A549 (cell line): ENCODE data around the gene ATP2B3. TPM values are rescaled to one million over a fixed set of nuclear protein-coding genes. Genes with fewer than 3 reads are reported as not detected.

ENCODE experiments used
- ATAC-seq, 2 experiments: fragments of 200-7000 bp in 1 of 2; fragments of >200 bp in 1 of 2; cut with Nextera tagmentation in 1 of 2; cut with Tn5 transposase in 1 of 2; 3 replicates each; pipeline versions ENCODE4 v1.8.0 to v1.9.1; 2018 to 2020; ENCODE audit warnings: mild to moderate bottlenecking in 1 of 2, moderate library complexity in 1 of 2
- CTCF ChIA-PET: fragments of 300-600 bp; sonication (Branson Sonifier 250); formaldehyde crosslinking; extraction: SDS; loops from one replicate; lab custom pipeline; 2021; ENCODE audit warnings: antibody characterized with exemption, inconsistent platforms; lab: Yijun Ruan, JAX
- POLR2A ChIA-PET: fragments of 350-600 bp; formaldehyde crosslinking; extraction: SDS; loops from one replicate; lab custom pipeline; 2021; ENCODE audit warnings: antibody characterized with exemption, inconsistent platforms; lab: Yijun Ruan, JAX
- DNase-seq, 2 experiments: peaks; one replicate each; pipeline versions ENCODE4 v3.0.0 to v3.0.0-alpha.2; 2011 to 2016; ENCODE audit warnings: low read depth in 1 of 2, low spot score in 1 of 2
- FAIRE-seq: peaks from 2 replicates; lab custom pipeline; 2011; peaks lifted over from hg19 to GRCh38; lab: Jason Lieb, UNC
- H3K27ac ChIP-seq, 2 experiments: fragments of >200 bp; sonication (Bioruptor Twin); formaldehyde crosslinking; 3 replicates each; pipeline ENCODE4 v1.5.1; 2016 to 2017
- H3K4me1 ChIP-seq: fragments of >200 bp; sonication (Bioruptor Twin); formaldehyde crosslinking; 3 replicates; pipeline ENCODE4 v1.6.1; 2016
- H3K4me2 ChIP-seq: fragments of >200 bp; sonication (Bioruptor Twin); formaldehyde crosslinking; 3 replicates; pipeline ENCODE4 v1.6.1; 2016
- H3K4me3 ChIP-seq: fragments of >200 bp; sonication (Bioruptor Twin); formaldehyde crosslinking; 3 replicates; pipeline ENCODE4 v1.5.1; 2016
- H3K9me3 ChIP-seq: fragments of >200 bp; sonication (Bioruptor Twin); formaldehyde crosslinking; 3 replicates; pipeline ENCODE4 v1.6.1; 2016
- BHLHE40 ChIP-seq: IDR thresholded peaks from 2 replicates; pipeline ENCODE4 v1.6.1; 2012; ENCODE audit warnings: low read depth, low read length, inconsistent platforms
- CBX2 ChIP-seq: fragments of 200-600 bp; sonication (generic); IDR thresholded peaks from 2 replicates; pipeline ENCODE4 v1.6.1; 2016; ENCODE audit warnings: low read depth, mild to moderate bottlenecking, borderline replicate concordance
- CEBPB ChIP-seq, 2 experiments: fragments of >200 bp in 1 of 2; sonication (Bioruptor Twin) in 1 of 2; formaldehyde crosslinking in 1 of 2; IDR thresholded peaks; 2 replicates each; pipeline ENCODE4 v1.6.1; 2012 to 2016
- CHD2 ChIP-seq: fragments of 150-350 bp; IDR thresholded peaks from 2 replicates; pipeline ENCODE4 v1.6.1; 2014; ENCODE audit warnings: low read length; ENCODE audit not compliant: partially characterized antibody
- EP300 ChIP-seq, 2 experiments: fragments of >200 bp; sonication (Bioruptor Twin); formaldehyde crosslinking; IDR thresholded peaks; 2 replicates in 1 of 2; 3 replicates in 1 of 2; pipeline ENCODE4 v1.6.1; 2016 to 2017
- ESRRA ChIP-seq: fragments of 150-350 bp; IDR thresholded peaks from 2 replicates; pipeline ENCODE4 v1.6.1; 2014; ENCODE audit warnings: mild to moderate bottlenecking, low read length, borderline replicate concordance
- FOSL2 ChIP-seq, 2 experiments: fragments of 450-650 bp in 1 of 2; fragments of >200 bp in 1 of 2; sonication (Bioruptor Twin) in 1 of 2; formaldehyde crosslinking; IDR thresholded peaks; 2 replicates each; pipeline versions ENCODE4 v1.5.0 to v1.6.1; 2016 to 2020; ENCODE audit warnings: mild to moderate bottlenecking in 1 of 2, moderate library complexity in 1 of 2
- HDAC2 ChIP-seq: fragments of 200-600 bp; sonication (generic); IDR thresholded peaks from 2 replicates; pipeline ENCODE4 v1.6.1; 2016
- HOXB5 ChIP-seq: fragments of 250-450 bp; sonication (Bioruptor Pico); IDR thresholded peaks from 2 replicates; pipeline ENCODE4 v1.5.0; 2020; ENCODE audit warnings: mild to moderate bottlenecking, moderate library complexity
- JUN ChIP-seq, 2 experiments: fragments of >200 bp; sonication (Bioruptor Twin); formaldehyde crosslinking; IDR thresholded peaks; 2 replicates in 1 of 2; 3 replicates in 1 of 2; pipeline ENCODE4 v1.6.1; 2016 to 2017
- MAZ ChIP-seq: fragments of 150-350 bp; IDR thresholded peaks from 2 replicates; pipeline ENCODE4 v1.6.1; 2014; ENCODE audit warnings: antibody characterized with exemption, low read depth, low read length, borderline replicate concordance
- PHF8 ChIP-seq: fragments of 200-600 bp; sonication (generic); IDR thresholded peaks from 2 replicates; pipeline ENCODE4 v1.6.1; 2016; ENCODE audit warnings: low read depth, mild to moderate bottlenecking, antibody characterized with exemption, moderate library complexity, borderline replicate concordance
- POLR2A ChIP-seq: IDR thresholded peaks from 2 replicates; pipeline ENCODE4 v1.6.1; 2012; ENCODE audit warnings: mild to moderate bottlenecking, low read length
- POLR2AphosphoS2 ChIP-seq: conservative IDR thresholded peaks from 2 replicates; pipeline ENCODE4 v1.6.1; 2012; ENCODE audit warnings: low read length, improper control_type of control experiment, inconsistent platforms
- RARB ChIP-seq: fragments of 250-450 bp; sonication (Bioruptor Pico); IDR thresholded peaks from 2 replicates; pipeline ENCODE4 v1.8.0; 2021; ENCODE audit warnings: mild to moderate bottlenecking, moderate library complexity
- RCOR1 ChIP-seq: fragments of 150-350 bp; IDR thresholded peaks from 2 replicates; pipeline ENCODE4 v1.6.1; 2014; ENCODE audit warnings: antibody characterized with exemption, low read length, low read depth
- RNF2 ChIP-seq: fragments of 200-600 bp; sonication (generic); IDR thresholded peaks from 2 replicates; pipeline ENCODE4 v1.6.1; 2016; ENCODE audit warnings: low read depth, mild to moderate bottlenecking, antibody characterized with exemption, moderate library complexity, borderline replicate concordance
- SREBF2 ChIP-seq: fragments of 450-650 bp; IDR thresholded peaks from 2 replicates; pipeline ENCODE4 v1.6.1; 2014; ENCODE audit warnings: mild to moderate bottlenecking, moderate library complexity
- TP53 ChIP-seq: fragments of 250-450 bp; sonication (Bioruptor Pico); IDR thresholded peaks from 2 replicates; pipeline ENCODE4 v1.5.0; 2021; ENCODE audit warnings: mild to moderate bottlenecking, moderate library complexity
- ZC3H11A ChIP-seq: fragments of 450-650 bp; IDR thresholded peaks from 2 replicates; pipeline ENCODE4 v1.6.1; 2014; ENCODE audit warnings: antibody characterized with exemption, mild to moderate bottlenecking
- WGBS: methylation state at CpG from one replicate; pipeline ENCODE4 v1.1.6; 2017; ENCODE audit errors: missing lambda C conversion rate; 5-methylcytosine and 5-hydroxymethylcytosine counted together
- polyA plus RNA-seq, 4 experiments: library from polyadenylated mRNA; depleted of rRNA in 3 of 4; stranded (reverse); fragments of >200 nt; fragmentation: RNase III in 1 of 4; extraction: RNeasy Plus Mini Kit Qiagen cat#74134 plus additional on column Dnase treatment in 1 of 4; gene quantifications; 2 replicates in 3 of 4; 3 replicates in 1 of 4; pipeline ENCODE4 v1.2.3, GENCODE V29; 2011 to 2017
- TF ChIP-seq, protein P1 (sequence below): fragments of >200 bp; sonication (Bioruptor Twin); formaldehyde crosslinking; IDR thresholded peaks from 3 replicates; pipeline ENCODE4 v1.5.1; 2016
- TF ChIP-seq, protein P2 (sequence below): fragments of 200-600 bp; sonication (generic); IDR thresholded peaks from 2 replicates; pipeline ENCODE4 v1.6.1; 2016; ENCODE audit warnings: antibody characterized with exemption, mild to moderate bottlenecking, moderate library complexity

ATP2B3 gene
- polyA plus RNA-seq, 2 of the 4 experiments (the other 2 are of a cell fraction), result 0.13 to 0.30 TPM

DNA sequence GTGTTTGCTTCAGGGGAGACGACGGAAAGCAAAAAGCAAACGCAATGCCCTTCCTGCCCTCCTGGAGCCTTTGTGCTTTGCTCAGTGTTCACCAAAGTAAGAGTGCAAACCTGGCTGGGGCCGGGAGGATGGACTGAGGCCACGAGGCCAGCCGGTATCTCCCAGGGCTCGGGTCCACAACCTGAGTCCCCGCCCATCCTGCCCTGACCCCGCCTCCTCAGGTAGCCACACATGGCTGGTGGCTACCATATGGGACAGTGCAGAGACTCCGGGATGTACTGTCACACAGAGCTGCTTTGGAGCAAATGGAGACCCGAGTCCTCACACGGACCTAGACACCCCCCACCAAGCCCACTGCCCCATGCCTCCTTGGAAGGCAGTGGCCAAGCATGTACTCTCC lies 4.8 kb downstream of the ATP2B3 start (continued):
- TF ChIP-seq TP53 (CRISPR knock-in tag) (no peak), PHF8 (no peak), HDAC2 (no peak), RNF2 (no peak), ESRRA (no peak), EP300 (IDR thresholded peaks at IDR 0.05) (no peak)

DNA sequence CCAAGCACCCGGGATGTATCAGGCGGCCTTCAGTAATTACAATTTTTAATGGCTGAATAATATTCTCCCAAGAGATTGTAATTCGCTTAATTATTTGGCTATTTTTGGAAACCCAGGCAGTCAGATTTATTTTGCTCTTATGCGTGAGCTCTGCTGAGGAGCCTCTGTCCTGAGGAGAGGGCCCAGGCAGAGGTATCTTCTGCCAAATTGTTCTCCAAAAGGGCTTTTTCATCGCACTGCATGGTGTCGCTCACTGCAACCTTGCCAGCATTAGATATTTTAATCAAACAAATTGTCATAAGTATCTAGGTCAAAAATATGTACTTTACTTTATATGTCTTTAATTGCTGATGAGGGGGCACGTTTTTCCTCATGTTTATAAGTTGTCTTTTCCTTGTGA lies 5.8 kb downstream of the ATP2B3 start:
- TF ChIP-seq RCOR1, result no peak
- no peak for TF ChIP-seq POLR2A
- no peak for TF ChIP-seq ZC3H11A
- no peak for TF ChIP-seq HOXB5 (CRISPR knock-in tag)
- no peak for TF ChIP-seq RARB (CRISPR knock-in tag)
- TF ChIP-seq TP53 (CRISPR knock-in tag), result no peak
- no peak for TF ChIP-seq MAZ
- TF ChIP-seq ESRRA, result no peak
- TF ChIP-seq CBX2, result no peak
- TF ChIP-seq POLR2AphosphoS2, result no peak
- TF ChIP-seq, protein P1, sequence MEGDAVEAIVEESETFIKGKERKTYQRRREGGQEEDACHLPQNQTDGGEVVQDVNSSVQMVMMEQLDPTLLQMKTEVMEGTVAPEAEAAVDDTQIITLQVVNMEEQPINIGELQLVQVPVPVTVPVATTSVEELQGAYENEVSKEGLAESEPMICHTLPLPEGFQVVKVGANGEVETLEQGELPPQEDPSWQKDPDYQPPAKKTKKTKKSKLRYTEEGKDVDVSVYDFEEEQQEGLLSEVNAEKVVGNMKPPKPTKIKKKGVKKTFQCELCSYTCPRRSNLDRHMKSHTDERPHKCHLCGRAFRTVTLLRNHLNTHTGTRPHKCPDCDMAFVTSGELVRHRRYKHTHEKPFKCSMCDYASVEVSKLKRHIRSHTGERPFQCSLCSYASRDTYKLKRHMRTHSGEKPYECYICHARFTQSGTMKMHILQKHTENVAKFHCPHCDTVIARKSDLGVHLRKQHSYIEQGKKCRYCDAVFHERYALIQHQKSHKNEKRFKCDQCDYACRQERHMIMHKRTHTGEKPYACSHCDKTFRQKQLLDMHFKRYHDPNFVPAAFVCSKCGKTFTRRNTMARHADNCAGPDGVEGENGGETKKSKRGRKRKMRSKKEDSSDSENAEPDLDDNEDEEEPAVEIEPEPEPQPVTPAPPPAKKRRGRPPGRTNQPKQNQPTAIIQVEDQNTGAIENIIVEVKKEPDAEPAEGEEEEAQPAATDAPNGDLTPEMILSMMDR, result no peak
- TF ChIP-seq EP300 (IDR thresholded peaks at IDR 0.05), result no peak
- TF ChIP-seq BHLHE40, result no peak
- TF ChIP-seq SREBF2, result no peak
- TF ChIP-seq, protein P2, sequence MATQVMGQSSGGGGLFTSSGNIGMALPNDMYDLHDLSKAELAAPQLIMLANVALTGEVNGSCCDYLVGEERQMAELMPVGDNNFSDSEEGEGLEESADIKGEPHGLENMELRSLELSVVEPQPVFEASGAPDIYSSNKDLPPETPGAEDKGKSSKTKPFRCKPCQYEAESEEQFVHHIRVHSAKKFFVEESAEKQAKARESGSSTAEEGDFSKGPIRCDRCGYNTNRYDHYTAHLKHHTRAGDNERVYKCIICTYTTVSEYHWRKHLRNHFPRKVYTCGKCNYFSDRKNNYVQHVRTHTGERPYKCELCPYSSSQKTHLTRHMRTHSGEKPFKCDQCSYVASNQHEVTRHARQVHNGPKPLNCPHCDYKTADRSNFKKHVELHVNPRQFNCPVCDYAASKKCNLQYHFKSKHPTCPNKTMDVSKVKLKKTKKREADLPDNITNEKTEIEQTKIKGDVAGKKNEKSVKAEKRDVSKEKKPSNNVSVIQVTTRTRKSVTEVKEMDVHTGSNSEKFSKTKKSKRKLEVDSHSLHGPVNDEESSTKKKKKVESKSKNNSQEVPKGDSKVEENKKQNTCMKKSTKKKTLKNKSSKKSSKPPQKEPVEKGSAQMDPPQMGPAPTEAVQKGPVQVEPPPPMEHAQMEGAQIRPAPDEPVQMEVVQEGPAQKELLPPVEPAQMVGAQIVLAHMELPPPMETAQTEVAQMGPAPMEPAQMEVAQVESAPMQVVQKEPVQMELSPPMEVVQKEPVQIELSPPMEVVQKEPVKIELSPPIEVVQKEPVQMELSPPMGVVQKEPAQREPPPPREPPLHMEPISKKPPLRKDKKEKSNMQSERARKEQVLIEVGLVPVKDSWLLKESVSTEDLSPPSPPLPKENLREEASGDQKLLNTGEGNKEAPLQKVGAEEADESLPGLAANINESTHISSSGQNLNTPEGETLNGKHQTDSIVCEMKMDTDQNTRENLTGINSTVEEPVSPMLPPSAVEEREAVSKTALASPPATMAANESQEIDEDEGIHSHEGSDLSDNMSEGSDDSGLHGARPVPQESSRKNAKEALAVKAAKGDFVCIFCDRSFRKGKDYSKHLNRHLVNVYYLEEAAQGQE, result no peak
- TF ChIP-seq CEBPB (IDR thresholded peaks at IDR 0.05), result no peak
- no peak for TF ChIP-seq JUN (IDR thresholded peaks at IDR 0.05)
- TF ChIP-seq, all 56 proteins: peak for 0
- WGBS, result 68% methylated on average over 7 of the region's 7 CpGs
- no peaks in the 10 kb centered on the region for H3K9me3 ChIP-seq
- H3K4me2 ChIP-seq, result no peak overlapping the region
- no peak for ATAC-seq
- ChIA-PET POLR2A (no interaction called here), CTCF (no interaction called here)
- DNase-seq, result no peak
- peaks cover 19% of the 10 kb centered on the region for H3K4me1 ChIP-seq
- no peak overlapping the region for H3K4me3 ChIP-seq
- H3K27ac ChIP-seq, result no peak overlapping the region
- FAIRE-seq, result no peak

DNA sequence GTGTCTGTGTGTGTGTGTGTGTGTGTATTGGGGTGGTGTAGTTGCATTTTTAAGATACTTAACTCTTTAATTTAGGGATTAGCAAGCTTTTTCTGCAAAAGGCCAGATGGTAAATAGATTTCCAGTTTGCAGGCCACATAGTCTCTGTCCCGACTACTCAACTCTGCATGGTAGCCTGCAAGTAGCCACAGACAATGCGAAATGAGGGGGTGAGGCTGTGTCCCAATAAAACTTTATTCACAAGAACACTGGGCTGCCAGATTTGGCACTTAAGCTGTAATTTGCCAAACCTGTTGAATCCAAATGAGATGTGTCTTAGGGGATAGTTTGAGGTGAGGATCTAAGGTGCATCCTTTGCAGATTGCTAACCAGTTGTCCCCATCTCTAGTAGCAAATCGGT lies 6.8 kb downstream of the ATP2B3 start:
- POLR2A ChIA-PET, result no interaction called here
- H3K9me3 ChIP-seq, result no peaks in the 10 kb centered on the region
- FAIRE-seq (no peak), ATAC-seq (no peak), DNase-seq (no peak)
- CTCF ChIA-PET, result interaction anchor here (2.0 kb wide), 1 partner anchor 15 kb away, joined by 11 read pairs; no protein-coding TSS in a partner anchor
- TF ChIP-seq CHD2 (no peak), ZC3H11A (no peak), FOSL2 (IDR thresholded peaks at IDR 0.05) (no peak), FOSL2 (CRISPR knock-in tag; IDR thresholded peaks at IDR 0.05) (no peak)
- TF ChIP-seq, protein P2, result no peak
- peaks cover 19% of the 10 kb centered on the region for H3K4me1 ChIP-seq
- H3K4me2 ChIP-seq, result no peak overlapping the region
- 77% methylated on average over 3 of the region's 3 CpGs for WGBS
- no peak overlapping the region for H3K4me3 ChIP-seq
- no peak overlapping the region for H3K27ac ChIP-seq
